HTERT RPE-1 (cell line): ENCODE data around the gene PAPOLB.

Source experiments
- in situ Hi-C: fragments of 300-500 bp; cut with MboI; formaldehyde crosslinking; loops from 4 replicates; pipeline ENCODE4 v1.14.3; 2020; ENCODE audit warnings: low sequenced_read_pairs

PAPOLB gene

GRCh38 chr7:4878336-4879335 lies 16.8 kb upstream of the PAPOLB start:
- in situ Hi-C loops: no loop called here

GRCh38 chr7:4876586-4876985 lies 14.8 kb upstream of the PAPOLB start:
- in situ Hi-C loops: no loop called here

GRCh38 chr7:4875391-4875790 lies 13.6 kb upstream of the PAPOLB start:
- in situ Hi-C loops: no loop called here

GRCh38 chr7:4873071-4873944 lies 11.5 kb upstream of the PAPOLB start:
- in situ Hi-C loops: no loop called here

GRCh38 chr7:4871930-4872675 lies 10.3 kb upstream of the PAPOLB start:
- in situ Hi-C loops: no loop called here

- in situ Hi-C loops: no loop called here
Observed at GRCh38 chr7:4871056-4871680, 9.3 kb upstream of the PAPOLB start.

- in situ Hi-C loops: no loop called here
Observed at GRCh38 chr7:4868493-4868892, 6.7 kb upstream of the PAPOLB start.

- in situ Hi-C loops: no loop called here
Observed at GRCh38 chr7:4866528-4867496, 5.0 kb upstream of the PAPOLB start.

- in situ Hi-C loops: no loop called here
Observed at GRCh38 chr7:4862156-4862555, 326 bp upstream of the PAPOLB start.

- in situ Hi-C loops: no loop called here
Observed at GRCh38 chr7:4861227-4861626, 603 bp downstream of the PAPOLB start.

GRCh38 chr7:4857189-4857588 lies 4.6 kb downstream of the PAPOLB start:
- in situ Hi-C loops: no loop called here

- in situ Hi-C loops: no loop called here
Observed at GRCh38 chr7:4856336-4857057, 5.3 kb downstream of the PAPOLB start.

- in situ Hi-C loops: no loop called here
Observed at GRCh38 chr7:4854916-4855315, 6.9 kb downstream of the PAPOLB start.

- in situ Hi-C loops: no loop called here
Observed at GRCh38 chr7:4851459-4852422, 10.1 kb downstream of the PAPOLB start.

GRCh38 chr7:4850262-4850795 lies 11.5 kb downstream of the PAPOLB start:
- in situ Hi-C loops: no loop called here

- in situ Hi-C loops: no loop called here
Observed at GRCh38 chr7:4849390-4849789, 12.4 kb downstream of the PAPOLB start.

GRCh38 chr7:4845740-4846142 lies 16.1 kb downstream of the PAPOLB start:
- in situ Hi-C loops: no loop called here
